SK-N-SH (cell line): ENCODE measurements around the gene GLYR1. TPM values are rescaled to one million over a fixed set of nuclear protein-coding genes. Genes with fewer than 3 reads are reported as not detected.

Experiments
- CTCF ChIA-PET: fragments of 300-600, 350-600 bp; formaldehyde crosslinking; extraction: SDS; loops from one replicate; lab custom pipeline; 2021; lab: Yijun Ruan, JAX
- POLR2A ChIA-PET: fragments of 350-600 bp; sonication (Branson Sonifier 250); formaldehyde crosslinking; extraction: SDS; loops from one replicate; lab custom pipeline; 2020; ENCODE audit warnings: antibody characterized with exemption, inconsistent platforms; lab: Yijun Ruan, JAX
- DNase-seq: peaks from one replicate; pipeline ENCODE4 v3.0.0; 2012
- H2AFZ ChIP-seq: fragments of 200-600 bp; sonication (generic); 2 replicates; pipeline ENCODE4 v1.8.1; 2016; ENCODE audit warnings: antibody characterized with exemption, mild to moderate bottlenecking, low read depth
- H3F3A ChIP-seq: fragments of 200-600 bp; sonication (generic); replicated peaks from 2 replicates; pipeline ENCODE3; 2016; ENCODE audit warnings: antibody characterized with exemption, mild to moderate bottlenecking; ENCODE audit not compliant: insufficient read depth
- H3K27ac ChIP-seq, 2 experiments: fragments of 200-500 bp in 1 of 2; fragments of 200-600 bp in 1 of 2; sonication (Bioruptor generic) in 1 of 2; sonication (generic), shearing (Covaris generic) in 1 of 2; 2 replicates each; pipeline versions ENCODE4 v1.5.1 to v1.6.1; 2014 to 2016; ENCODE audit warnings: low read depth in 2 of 2, inconsistent platforms in 1 of 2, low read length in 1 of 2, mild to moderate bottlenecking in 1 of 2, mixed read lengths in 1 of 2
- H3K27me3 ChIP-seq: fragments of 200-600 bp; sonication (generic), shearing (Covaris generic); 2 replicates; pipeline ENCODE4 v1.6.1; 2016; ENCODE audit warnings: mixed run types; ENCODE audit not compliant: insufficient read depth
- H3K36me3 ChIP-seq, 2 experiments: fragments of 200-500 bp in 1 of 2; fragments of 200-600 bp in 1 of 2; sonication (Bioruptor generic) in 1 of 2; sonication (generic) in 1 of 2; replicated peaks in 1 of 2; 2 replicates each; pipeline versions ENCODE3 to v1.5.1; 2014 to 2016; ENCODE audit warnings: low read length in 1 of 2, mild to moderate bottlenecking in 1 of 2; ENCODE audit not compliant: insufficient read depth in 2 of 2, control insufficient read depth in 1 of 2
- H3K4me1 ChIP-seq, 2 experiments: fragments of 200-500 bp in 1 of 2; fragments of 200-600 bp in 1 of 2; sonication (Bioruptor generic) in 1 of 2; sonication (generic), shearing (Covaris generic) in 1 of 2; 2 replicates each; pipeline versions ENCODE4 v1.5.1 to v1.6.1; 2014 to 2016; ENCODE audit warnings: low read depth in 1 of 2, low read length in 1 of 2, mixed run types in 1 of 2; ENCODE audit not compliant: insufficient read depth in 2 of 2, control insufficient read depth in 1 of 2
- H3K4me2 ChIP-seq: fragments of 200-600 bp; sonication (generic), shearing (Covaris generic); 2 replicates; pipeline ENCODE4 v1.6.1; 2017; ENCODE audit warnings: mixed run types
- H3K4me3 ChIP-seq, 2 experiments: fragments of 200-500 bp in 1 of 2; fragments of 200-600 bp in 1 of 2; sonication (Bioruptor generic) in 1 of 2; sonication (generic), shearing (Covaris generic) in 1 of 2; 2 replicates each; pipeline versions ENCODE4 v1.5.1 to v1.8.1; 2014 to 2016; ENCODE audit warnings: low read depth in 2 of 2, inconsistent platforms in 1 of 2, low read length in 1 of 2, mild to moderate bottlenecking in 1 of 2, mixed read lengths in 1 of 2, moderate library complexity in 1 of 2
- H3K79me2 ChIP-seq: fragments of 200-600 bp; sonication (generic); 2 replicates; pipeline ENCODE4 v1.8.1; 2017; ENCODE audit warnings: mild to moderate bottlenecking; ENCODE audit not compliant: insufficient read depth
- H3K9ac ChIP-seq: fragments of 200-600 bp; sonication (generic); 2 replicates; pipeline ENCODE4 v1.6.1; 2017; ENCODE audit warnings: mixed run types
- H3K9me2 ChIP-seq: fragments of 200-600 bp; sonication (generic); 2 replicates; pipeline ENCODE4 v1.6.1; 2017; ENCODE audit warnings: mixed run types
- H3K9me3 ChIP-seq: fragments of 200-600 bp; sonication (generic); 2 replicates; pipeline ENCODE4 v1.6.1; 2017; ENCODE audit warnings: mixed run types, mild to moderate bottlenecking, moderate library complexity
- H4K20me1 ChIP-seq: fragments of 200-600 bp; sonication (generic); 2 replicates; pipeline ENCODE4 v1.6.1; 2017; ENCODE audit warnings: mild to moderate bottlenecking, mixed run types; ENCODE audit not compliant: insufficient read depth
- CHD2 ChIP-seq: fragments of 150-350 bp; IDR thresholded peaks from 2 replicates; pipeline ENCODE4 v1.6.1; 2018; ENCODE audit warnings: low read length; ENCODE audit not compliant: partially characterized antibody
- EP300 ChIP-seq, 2 experiments: IDR thresholded peaks; 2 replicates each; pipeline versions ENCODE4 v1.4.0 to v1.6.1; 2012; ENCODE audit warnings: borderline replicate concordance in 1 of 2, low read depth in 1 of 2, low read length in 1 of 2
- FOXM1 ChIP-seq: IDR thresholded peaks from 2 replicates; pipeline ENCODE4 v1.4.0; 2012; ENCODE audit warnings: low read depth, mild to moderate bottlenecking
- JUND ChIP-seq: IDR thresholded peaks from 2 replicates; pipeline ENCODE4 v1.4.0; 2012
- NFIC ChIP-seq: IDR thresholded peaks from 2 replicates; pipeline ENCODE4 v1.4.0; 2012; ENCODE audit warnings: borderline replicate concordance
- RAD21 ChIP-seq: IDR thresholded peaks from 2 replicates; pipeline ENCODE4 v1.6.1; 2012; ENCODE audit warnings: mild to moderate bottlenecking, low read length
- RXRA ChIP-seq: IDR thresholded peaks from 2 replicates; pipeline ENCODE4 v1.4.0; 2012; ENCODE audit warnings: low read depth, mild to moderate bottlenecking, borderline replicate concordance
- WGBS: methylation state at CpG from one replicate; pipeline ENCODE4 v1.1.6; 2017; ENCODE audit warnings: low lambda C conversion rate; 5-methylcytosine and 5-hydroxymethylcytosine counted together
- polyA plus RNA-seq, 3 experiments: library from polyadenylated mRNA; depleted of rRNA; stranded (reverse); fragments of >200 nt; gene quantifications; 2 replicates each; pipeline ENCODE4 v1.2.3, GENCODE V29; 2012
- TF ChIP-seq, protein P1 (sequence below): IDR thresholded peaks from 2 replicates; pipeline ENCODE4 v1.4.0; 2012; ENCODE audit warnings: low read depth, borderline replicate concordance
- TF ChIP-seq, protein P2 (sequence below): IDR thresholded peaks from 2 replicates; pipeline ENCODE4 v1.4.0; 2012; ENCODE audit warnings: low read depth, borderline replicate concordance
- TF ChIP-seq, protein P3 (sequence below): IDR thresholded peaks from 2 replicates; pipeline ENCODE4; 2012

Gene GLYR1
- polyA plus RNA-seq, 1 of the 3 experiments (the other 2 are of a cell fraction): 40.1 TPM

DNA sequence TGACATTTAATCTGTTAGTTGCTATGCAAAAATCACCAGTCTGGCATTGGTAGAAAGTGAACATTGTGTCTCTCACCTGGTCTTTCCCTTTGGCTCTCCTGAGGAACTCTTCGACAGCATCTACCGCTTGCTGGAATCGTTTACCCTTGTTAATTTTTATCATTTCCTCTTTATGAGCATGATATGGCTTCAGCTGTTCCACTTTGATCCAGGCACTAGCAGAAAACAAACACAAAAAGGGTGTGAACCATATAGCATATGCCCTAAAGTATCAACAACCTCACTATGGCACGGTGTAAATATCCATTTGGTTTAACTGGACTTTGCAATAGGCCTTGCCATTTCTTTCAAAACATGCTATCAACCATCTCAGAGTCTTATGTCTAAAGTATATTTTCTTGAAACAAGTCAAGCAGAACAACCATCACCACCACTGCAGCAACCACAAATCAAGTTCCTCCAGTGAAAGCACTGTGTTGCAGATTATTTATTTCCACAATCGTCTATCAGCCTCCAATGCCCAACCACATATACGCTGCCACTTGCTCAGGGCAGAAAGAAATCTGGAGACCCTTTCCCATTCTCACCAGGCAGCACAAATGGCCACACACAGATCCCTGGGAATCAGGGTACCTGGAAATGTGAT, 14.3 kb downstream of the GLYR1 start:
- Histone ChIP-seq H2AFZ (no peak overlapping the region), H4K20me1 (0 out of 2 replicates have a peak, but pooled peaks cover 7% of the 10 kb centered on the region), H3K9ac (no peak overlapping the region), H3F3A (peaks cover 4% of the 10 kb centered on the region), H3K4me1 (peaks cover 0 to 2% of the 10 kb centered on the region in 2 experiments; a peak in 1 of 4 replicates), H3K4me2 (no peak overlapping the region), H3K9me2 (no peaks in the 10 kb centered on the region), H3K4me3 (no peak overlapping the region), H3K79me2 (peaks cover 28% of the 10 kb centered on the region), H3K27ac (no peak overlapping the region), H3K27me3 (no peaks in the 10 kb centered on the region), H3K9me3 (no peaks in the 10 kb centered on the region), H3K36me3 (peaks cover 31 to 57% of the 10 kb centered on the region in 2 experiments)
- WGBS: 90% methylated on average over 6 of the region's 6 CpGs
- ChIA-PET POLR2A (no interaction called here), CTCF (interaction anchor here (1.4 kb wide), 1 partner anchor 123 kb away, joined by 4 read pairs; no protein-coding TSS in a partner anchor)
- TF ChIP-seq, protein P1, sequence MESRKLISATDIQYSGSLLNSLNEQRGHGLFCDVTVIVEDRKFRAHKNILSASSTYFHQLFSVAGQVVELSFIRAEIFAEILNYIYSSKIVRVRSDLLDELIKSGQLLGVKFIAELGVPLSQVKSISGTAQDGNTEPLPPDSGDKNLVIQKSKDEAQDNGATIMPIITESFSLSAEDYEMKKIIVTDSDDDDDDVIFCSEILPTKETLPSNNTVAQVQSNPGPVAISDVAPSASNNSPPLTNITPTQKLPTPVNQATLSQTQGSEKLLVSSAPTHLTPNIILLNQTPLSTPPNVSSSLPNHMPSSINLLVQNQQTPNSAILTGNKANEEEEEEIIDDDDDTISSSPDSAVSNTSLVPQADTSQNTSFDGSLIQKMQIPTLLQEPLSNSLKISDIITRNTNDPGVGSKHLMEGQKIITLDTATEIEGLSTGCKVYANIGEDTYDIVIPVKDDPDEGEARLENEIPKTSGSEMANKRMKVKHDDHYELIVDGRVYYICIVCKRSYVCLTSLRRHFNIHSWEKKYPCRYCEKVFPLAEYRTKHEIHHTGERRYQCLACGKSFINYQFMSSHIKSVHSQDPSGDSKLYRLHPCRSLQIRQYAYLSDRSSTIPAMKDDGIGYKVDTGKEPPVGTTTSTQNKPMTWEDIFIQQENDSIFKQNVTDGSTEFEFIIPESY: no peak
- TF ChIP-seq RXRA: no peak
- TF ChIP-seq, protein P2, sequence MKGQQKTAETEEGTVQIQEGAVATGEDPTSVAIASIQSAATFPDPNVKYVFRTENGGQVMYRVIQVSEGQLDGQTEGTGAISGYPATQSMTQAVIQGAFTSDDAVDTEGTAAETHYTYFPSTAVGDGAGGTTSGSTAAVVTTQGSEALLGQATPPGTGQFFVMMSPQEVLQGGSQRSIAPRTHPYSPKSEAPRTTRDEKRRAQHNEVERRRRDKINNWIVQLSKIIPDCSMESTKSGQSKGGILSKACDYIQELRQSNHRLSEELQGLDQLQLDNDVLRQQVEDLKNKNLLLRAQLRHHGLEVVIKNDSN: no peak
- no peak for TF ChIP-seq CHD2
- no peak for TF ChIP-seq FOXM1
- TF ChIP-seq RAD21: no peak
- no peak for DNase-seq

DNA sequence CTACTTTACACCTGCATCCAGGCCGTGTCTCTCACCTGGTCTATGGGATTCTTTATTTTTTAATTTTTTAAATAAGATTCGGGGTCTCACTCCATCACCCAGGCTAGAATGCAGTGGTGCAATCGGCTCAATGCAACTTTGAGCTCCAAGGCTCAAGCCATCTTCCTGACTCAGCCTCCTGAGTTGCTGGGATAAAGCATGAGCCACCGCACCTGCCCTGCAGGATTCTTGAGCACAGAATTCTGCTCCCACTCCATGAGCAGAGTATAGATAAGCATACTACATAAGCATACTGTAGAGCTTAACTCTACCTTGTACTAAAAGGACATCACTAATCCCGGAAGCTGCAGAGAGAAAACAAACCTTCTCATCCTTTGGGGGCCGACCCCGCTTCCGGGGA, 15.5 kb downstream of the GLYR1 start:
- peaks cover 4% of the 10 kb centered on the region for H3F3A ChIP-seq
- H3K36me3 ChIP-seq: peaks cover 40 to 66% of the 10 kb centered on the region in 2 experiments
- H3K9me2 ChIP-seq: no peaks in the 10 kb centered on the region
- no peak overlapping the region for H3K9ac ChIP-seq
- H3K4me1 ChIP-seq: peaks cover 0 to 2% of the 10 kb centered on the region in 2 experiments; a peak in 1 of 4 replicates
- no peaks in the 10 kb centered on the region for H3K9me3 ChIP-seq
- H3K4me2 ChIP-seq: no peak overlapping the region
- POLR2A ChIA-PET: interaction anchor here (0.6 kb wide), 1 partner anchor 16 kb away, joined by 4 read pairs; no protein-coding TSS in a partner anchor
- no peaks in the 10 kb centered on the region for H3K27me3 ChIP-seq
- DNase-seq: no peak
- WGBS: 94% methylated on average over 8 of the region's 8 CpGs
- no peak overlapping the region for H3K27ac ChIP-seq
- 0 out of 2 replicates have a peak, but pooled peaks cover 7% of the 10 kb centered on the region for H4K20me1 ChIP-seq
- no peak for TF ChIP-seq EP300 (IDR thresholded peaks at IDR 0.05; ENCODE audit: borderline replicate concordance in 1 of 2, low read depth in 1 of 2, low read length in 1 of 2)
- TF ChIP-seq FOXM1: no peak
- TF ChIP-seq, protein P3, sequence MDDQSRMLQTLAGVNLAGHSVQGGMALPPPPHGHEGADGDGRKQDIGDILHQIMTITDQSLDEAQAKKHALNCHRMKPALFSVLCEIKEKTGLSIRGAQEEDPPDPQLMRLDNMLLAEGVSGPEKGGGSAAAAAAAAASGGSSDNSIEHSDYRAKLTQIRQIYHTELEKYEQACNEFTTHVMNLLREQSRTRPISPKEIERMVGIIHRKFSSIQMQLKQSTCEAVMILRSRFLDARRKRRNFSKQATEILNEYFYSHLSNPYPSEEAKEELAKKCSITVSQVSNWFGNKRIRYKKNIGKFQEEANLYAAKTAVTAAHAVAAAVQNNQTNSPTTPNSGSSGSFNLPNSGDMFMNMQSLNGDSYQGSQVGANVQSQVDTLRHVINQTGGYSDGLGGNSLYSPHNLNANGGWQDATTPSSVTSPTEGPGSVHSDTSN: no peak
- no peak for TF ChIP-seq JUND
- TF ChIP-seq NFIC: no peak
- no peak for TF ChIP-seq RXRA
- CTCF ChIA-PET: no interaction called here
- no peak overlapping the region for H3K4me3 ChIP-seq
- peaks cover 23% of the 10 kb centered on the region for H3K79me2 ChIP-seq
- H2AFZ ChIP-seq: no peak overlapping the region
